WTC11 (cell line): ENCODE data around the gene DNAJC8. TPM values are rescaled to one million over a fixed set of nuclear protein-coding genes. Genes with fewer than 3 reads are reported as not detected.

Source experiments
- ATAC-seq: fragments of 200-7000 bp; cut with Tn5 transposase; 2 replicates; pipeline ENCODE4 v1.10.0; 2021; ENCODE audit warnings: mild to moderate bottlenecking, moderate library complexity
- CTCF ChIA-PET: fragments of 300-600 bp; sonication (Branson Sonifier 250); formaldehyde crosslinking; loops from one replicate; lab custom pipeline; 2021; ENCODE audit warnings: antibody characterized with exemption; lab: Charles Lee
- POLR2A ChIA-PET: fragments of 350-600 bp; sonication (Branson Sonifier 250); formaldehyde crosslinking; loops from one replicate; lab custom pipeline; 2021; ENCODE audit warnings: antibody characterized with exemption; lab: Charles Lee
- DNase-seq: peaks from one replicate; pipeline ENCODE4 v3.0.0; 2021; ENCODE audit warnings: low spot score
- H3K27ac Mint-ChIP-seq: 2 replicates; pipeline ENCODE4 v1.8.0; 2021; ENCODE audit warnings: mixed read lengths
- H3K27me3 Mint-ChIP-seq: 2 replicates; pipeline ENCODE4 v1.8.0; 2021; ENCODE audit warnings: low read depth, mild to moderate bottlenecking, moderate library complexity, mixed read lengths
- H3K36me3 Mint-ChIP-seq: 2 replicates; pipeline ENCODE4 v1.8.0; 2021; ENCODE audit warnings: mixed read lengths
- H3K4me1 Mint-ChIP-seq: 2 replicates; pipeline ENCODE4 v1.8.0; 2022; ENCODE audit warnings: mixed read lengths
- H3K4me3 Mint-ChIP-seq: 2 replicates; pipeline ENCODE4 v1.8.0; 2021; ENCODE audit warnings: mild to moderate bottlenecking, moderate library complexity, mixed read lengths
- H3K9me3 Mint-ChIP-seq: 2 replicates; pipeline ENCODE4 v1.8.0; 2021; ENCODE audit warnings: mixed read lengths
- CTCF ChIP-seq: fragments of 200-600 bp; IDR thresholded peaks from 2 replicates; pipeline ENCODE4 v1.8.0; 2022; ENCODE audit warnings: antibody characterized with exemption
- FOXJ3 ChIP-seq: sonication (generic); formaldehyde crosslinking; IDR thresholded peaks from 2 replicates; pipeline ENCODE4 v1.9.0; 2021; ENCODE audit warnings: missing genetic modification reagents, mild to moderate bottlenecking, borderline replicate concordance
- FOXP1 ChIP-seq: sonication (generic); formaldehyde crosslinking; IDR thresholded peaks from 2 replicates; pipeline ENCODE4 v1.8.0; 2022; ENCODE audit warnings: missing genetic modification reagents, mild to moderate bottlenecking, moderate library complexity, borderline replicate concordance
- GRHL2 ChIP-seq: fragments of 250-450 bp; sonication (Bioruptor Pico); IDR thresholded peaks from 2 replicates; pipeline ENCODE4 v1.8.0; 2022; ENCODE audit warnings: mild to moderate bottlenecking, moderate library complexity; ENCODE audit not compliant: insufficient replicate concordance, severe bottlenecking
- RORB ChIP-seq: fragments of 250-450 bp; sonication (Bioruptor Pico); IDR thresholded peaks from 2 replicates; pipeline ENCODE4 v1.9.0; 2021; ENCODE audit warnings: mild to moderate bottlenecking
- ZNF121 ChIP-seq: sonication (generic); formaldehyde crosslinking; IDR thresholded peaks from 2 replicates; pipeline ENCODE4 v1.8.0; 2023; ENCODE audit warnings: missing genetic modification reagents
- ZNF512 ChIP-seq: sonication (generic); formaldehyde crosslinking; IDR thresholded peaks from 2 replicates; pipeline ENCODE4 v1.8.1; 2022; ENCODE audit warnings: missing genetic modification reagents, borderline replicate concordance
- total RNA-seq: library from RNA; stranded (reverse); gene quantifications from 3 replicates; pipeline ENCODE4 v1.2.3, GENCODE V29; 2021
- TF ChIP-seq, protein P1 (sequence below): sonication (generic); formaldehyde crosslinking; IDR thresholded peaks from 2 replicates; pipeline ENCODE4 v1.8.0; 2023; ENCODE audit warnings: missing genetic modification reagents, mild to moderate bottlenecking, borderline replicate concordance
- TF ChIP-seq, protein P2 (sequence below): fragments of 250-450 bp; sonication (Bioruptor Pico); IDR thresholded peaks from 2 replicates; pipeline ENCODE4 v1.9.0; 2021; ENCODE audit warnings: mild to moderate bottlenecking

DNAJC8 gene
- total RNA-seq, 1 experiment from 2014 or later: 112 TPM

- TF ChIP-seq, protein P1, sequence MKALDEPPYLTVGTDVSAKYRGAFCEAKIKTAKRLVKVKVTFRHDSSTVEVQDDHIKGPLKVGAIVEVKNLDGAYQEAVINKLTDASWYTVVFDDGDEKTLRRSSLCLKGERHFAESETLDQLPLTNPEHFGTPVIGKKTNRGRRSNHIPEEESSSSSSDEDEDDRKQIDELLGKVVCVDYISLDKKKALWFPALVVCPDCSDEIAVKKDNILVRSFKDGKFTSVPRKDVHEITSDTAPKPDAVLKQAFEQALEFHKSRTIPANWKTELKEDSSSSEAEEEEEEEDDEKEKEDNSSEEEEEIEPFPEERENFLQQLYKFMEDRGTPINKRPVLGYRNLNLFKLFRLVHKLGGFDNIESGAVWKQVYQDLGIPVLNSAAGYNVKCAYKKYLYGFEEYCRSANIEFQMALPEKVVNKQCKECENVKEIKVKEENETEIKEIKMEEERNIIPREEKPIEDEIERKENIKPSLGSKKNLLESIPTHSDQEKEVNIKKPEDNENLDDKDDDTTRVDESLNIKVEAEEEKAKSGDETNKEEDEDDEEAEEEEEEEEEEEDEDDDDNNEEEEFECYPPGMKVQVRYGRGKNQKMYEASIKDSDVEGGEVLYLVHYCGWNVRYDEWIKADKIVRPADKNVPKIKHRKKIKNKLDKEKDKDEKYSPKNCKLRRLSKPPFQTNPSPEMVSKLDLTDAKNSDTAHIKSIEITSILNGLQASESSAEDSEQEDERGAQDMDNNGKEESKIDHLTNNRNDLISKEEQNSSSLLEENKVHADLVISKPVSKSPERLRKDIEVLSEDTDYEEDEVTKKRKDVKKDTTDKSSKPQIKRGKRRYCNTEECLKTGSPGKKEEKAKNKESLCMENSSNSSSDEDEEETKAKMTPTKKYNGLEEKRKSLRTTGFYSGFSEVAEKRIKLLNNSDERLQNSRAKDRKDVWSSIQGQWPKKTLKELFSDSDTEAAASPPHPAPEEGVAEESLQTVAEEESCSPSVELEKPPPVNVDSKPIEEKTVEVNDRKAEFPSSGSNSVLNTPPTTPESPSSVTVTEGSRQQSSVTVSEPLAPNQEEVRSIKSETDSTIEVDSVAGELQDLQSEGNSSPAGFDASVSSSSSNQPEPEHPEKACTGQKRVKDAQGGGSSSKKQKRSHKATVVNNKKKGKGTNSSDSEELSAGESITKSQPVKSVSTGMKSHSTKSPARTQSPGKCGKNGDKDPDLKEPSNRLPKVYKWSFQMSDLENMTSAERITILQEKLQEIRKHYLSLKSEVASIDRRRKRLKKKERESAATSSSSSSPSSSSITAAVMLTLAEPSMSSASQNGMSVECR (CRISPR knock-in tag): no peak
- no peak for TF ChIP-seq ZNF512
- TF ChIP-seq, protein P2, sequence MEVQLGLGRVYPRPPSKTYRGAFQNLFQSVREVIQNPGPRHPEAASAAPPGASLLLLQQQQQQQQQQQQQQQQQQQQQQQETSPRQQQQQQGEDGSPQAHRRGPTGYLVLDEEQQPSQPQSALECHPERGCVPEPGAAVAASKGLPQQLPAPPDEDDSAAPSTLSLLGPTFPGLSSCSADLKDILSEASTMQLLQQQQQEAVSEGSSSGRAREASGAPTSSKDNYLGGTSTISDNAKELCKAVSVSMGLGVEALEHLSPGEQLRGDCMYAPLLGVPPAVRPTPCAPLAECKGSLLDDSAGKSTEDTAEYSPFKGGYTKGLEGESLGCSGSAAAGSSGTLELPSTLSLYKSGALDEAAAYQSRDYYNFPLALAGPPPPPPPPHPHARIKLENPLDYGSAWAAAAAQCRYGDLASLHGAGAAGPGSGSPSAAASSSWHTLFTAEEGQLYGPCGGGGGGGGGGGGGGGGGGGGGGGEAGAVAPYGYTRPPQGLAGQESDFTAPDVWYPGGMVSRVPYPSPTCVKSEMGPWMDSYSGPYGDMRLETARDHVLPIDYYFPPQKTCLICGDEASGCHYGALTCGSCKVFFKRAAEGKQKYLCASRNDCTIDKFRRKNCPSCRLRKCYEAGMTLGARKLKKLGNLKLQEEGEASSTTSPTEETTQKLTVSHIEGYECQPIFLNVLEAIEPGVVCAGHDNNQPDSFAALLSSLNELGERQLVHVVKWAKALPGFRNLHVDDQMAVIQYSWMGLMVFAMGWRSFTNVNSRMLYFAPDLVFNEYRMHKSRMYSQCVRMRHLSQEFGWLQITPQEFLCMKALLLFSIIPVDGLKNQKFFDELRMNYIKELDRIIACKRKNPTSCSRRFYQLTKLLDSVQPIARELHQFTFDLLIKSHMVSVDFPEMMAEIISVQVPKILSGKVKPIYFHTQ (CRISPR knock-in tag): no peak
- TF ChIP-seq FOXJ3: no peak
- TF ChIP-seq, all 79 proteins: peak for 0
Observed at GRCh38 chr1:28180306-28181305, 52.2 kb downstream of the DNAJC8 start (continued).

- Mint-ChIP-seq H3K4me3 (no peak overlapping the region), H3K36me3 (no peaks in the 10 kb centered on the region), H3K27me3 (no peaks in the 10 kb centered on the region), H3K9me3 (no peaks in the 10 kb centered on the region), H3K27ac (no peak overlapping the region), H3K4me1 (peaks cover 8% of the 10 kb centered on the region)
- ATAC-seq (no peak), DNase-seq (no peak)
- TF ChIP-seq ZNF121 (peak; percentile 59; the same call in 1 of the 2 replicates), CTCF (no peak), GRHL2 (no peak), RORB (CRISPR knock-in tag) (no peak), FOXP1 (no peak)
- ChIA-PET POLR2A (no interaction called here), CTCF (no interaction called here)
Observed at GRCh38 chr1:28178690-28179485, 53.9 kb downstream of the DNAJC8 start.
